ENCODE data around the gene ALDH1A1. TPM values are rescaled to one million over a fixed set of nuclear protein-coding genes. Genes with fewer than 3 reads are reported as not detected.

The ALDH1A1 gene
- 1.9 to 3.3 TPM (median 2.4 TPM) in 3 replicates for total RNA-seq (2021)
- percentile 28 among the genes with signal in this experiment for Bru-seq, nascent RNA
- long read RNA-seq, experiment 1, partial matches to known transcripts = 1 of 5 reads
- long read RNA-seq, experiment 1, other reads (novel, unspliced or antisense) = 0 of 5 reads
- long read RNA-seq, experiment 2, partial matches to known transcripts = 1 of 5 reads
- long read RNA-seq, experiment 2, other reads (novel, unspliced or antisense) = 1 of 5 reads
- long read RNA-seq, experiment 3, partial matches to known transcripts = 0 of 3 reads
- long read RNA-seq, experiment 3, other reads (novel, unspliced or antisense) = 1 of 3 reads

DNA sequence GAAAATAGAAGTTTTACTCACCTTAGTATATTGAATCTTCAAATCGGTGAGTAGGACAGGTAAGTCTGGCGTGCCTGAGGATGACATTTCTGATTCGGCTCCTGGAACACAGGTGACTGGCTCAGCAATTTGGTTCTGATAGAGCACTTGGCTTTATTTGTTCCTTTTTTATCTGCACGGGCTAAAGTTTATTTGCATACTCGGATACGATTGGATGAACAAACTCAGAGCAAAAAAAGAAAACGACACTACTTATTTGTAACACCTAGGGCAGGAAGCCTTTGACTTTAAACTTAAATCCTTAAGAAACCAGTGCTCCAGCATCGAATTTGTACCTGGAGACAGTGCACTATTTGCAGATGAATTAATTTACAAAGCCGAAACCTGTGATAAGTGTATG lies at the start of gene ALDH1A1:
TSS of gene ALDH1A1 (minus strand) at position 140 of the 400 bp plus-strand sequence. CDS start at position 87, 53 bp downstream.
- Mint-ChIP-seq H3K9me3 (peaks cover 10% of the 10 kb centered on the region), H3K4me1 (peaks cover 25% of the 10 kb centered on the region), H3K4me3 (no peak within 1 kb of the TSS), H3K27ac (no peak within 1 kb of the TSS; the same call in 1 of the 2 replicates), H3K36me3 (peaks cover 3% of the 10 kb centered on the region), H3K27me3 (ENCODE audit: low read depth) (no peaks in the 10 kb centered on the region)
- ATAC-seq (peak; percentile 74), DNase-seq (ENCODE audit: low spot score) (no peak)
- TF ChIP-seq, protein P1, sequence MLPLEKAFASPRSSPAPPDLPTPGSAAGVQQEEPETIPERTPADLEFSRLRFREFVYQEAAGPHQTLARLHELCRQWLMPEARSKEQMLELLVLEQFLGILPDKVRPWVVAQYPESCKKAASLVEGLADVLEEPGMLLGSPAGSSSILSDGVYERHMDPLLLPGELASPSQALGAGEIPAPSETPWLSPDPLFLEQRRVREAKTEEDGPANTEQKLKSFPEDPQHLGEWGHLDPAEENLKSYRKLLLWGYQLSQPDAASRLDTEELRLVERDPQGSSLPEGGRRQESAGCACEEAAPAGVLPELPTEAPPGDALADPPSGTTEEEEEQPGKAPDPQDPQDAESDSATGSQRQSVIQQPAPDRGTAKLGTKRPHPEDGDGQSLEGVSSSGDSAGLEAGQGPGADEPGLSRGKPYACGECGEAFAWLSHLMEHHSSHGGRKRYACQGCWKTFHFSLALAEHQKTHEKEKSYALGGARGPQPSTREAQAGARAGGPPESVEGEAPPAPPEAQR (CRISPR knock-in tag; IDR thresholded peaks at IDR 0.05) = no peak
- TF ChIP-seq, protein P2, sequence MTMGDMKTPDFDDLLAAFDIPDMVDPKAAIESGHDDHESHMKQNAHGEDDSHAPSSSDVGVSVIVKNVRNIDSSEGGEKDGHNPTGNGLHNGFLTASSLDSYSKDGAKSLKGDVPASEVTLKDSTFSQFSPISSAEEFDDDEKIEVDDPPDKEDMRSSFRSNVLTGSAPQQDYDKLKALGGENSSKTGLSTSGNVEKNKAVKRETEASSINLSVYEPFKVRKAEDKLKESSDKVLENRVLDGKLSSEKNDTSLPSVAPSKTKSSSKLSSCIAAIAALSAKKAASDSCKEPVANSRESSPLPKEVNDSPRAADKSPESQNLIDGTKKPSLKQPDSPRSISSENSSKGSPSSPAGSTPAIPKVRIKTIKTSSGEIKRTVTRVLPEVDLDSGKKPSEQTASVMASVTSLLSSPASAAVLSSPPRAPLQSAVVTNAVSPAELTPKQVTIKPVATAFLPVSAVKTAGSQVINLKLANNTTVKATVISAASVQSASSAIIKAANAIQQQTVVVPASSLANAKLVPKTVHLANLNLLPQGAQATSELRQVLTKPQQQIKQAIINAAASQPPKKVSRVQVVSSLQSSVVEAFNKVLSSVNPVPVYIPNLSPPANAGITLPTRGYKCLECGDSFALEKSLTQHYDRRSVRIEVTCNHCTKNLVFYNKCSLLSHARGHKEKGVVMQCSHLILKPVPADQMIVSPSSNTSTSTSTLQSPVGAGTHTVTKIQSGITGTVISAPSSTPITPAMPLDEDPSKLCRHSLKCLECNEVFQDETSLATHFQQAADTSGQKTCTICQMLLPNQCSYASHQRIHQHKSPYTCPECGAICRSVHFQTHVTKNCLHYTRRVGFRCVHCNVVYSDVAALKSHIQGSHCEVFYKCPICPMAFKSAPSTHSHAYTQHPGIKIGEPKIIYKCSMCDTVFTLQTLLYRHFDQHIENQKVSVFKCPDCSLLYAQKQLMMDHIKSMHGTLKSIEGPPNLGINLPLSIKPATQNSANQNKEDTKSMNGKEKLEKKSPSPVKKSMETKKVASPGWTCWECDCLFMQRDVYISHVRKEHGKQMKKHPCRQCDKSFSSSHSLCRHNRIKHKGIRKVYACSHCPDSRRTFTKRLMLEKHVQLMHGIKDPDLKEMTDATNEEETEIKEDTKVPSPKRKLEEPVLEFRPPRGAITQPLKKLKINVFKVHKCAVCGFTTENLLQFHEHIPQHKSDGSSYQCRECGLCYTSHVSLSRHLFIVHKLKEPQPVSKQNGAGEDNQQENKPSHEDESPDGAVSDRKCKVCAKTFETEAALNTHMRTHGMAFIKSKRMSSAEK (CRISPR knock-in tag; IDR thresholded peaks at IDR 0.05; ENCODE audit: borderline replicate concordance) = no peak
- TF ChIP-seq, protein P3, sequence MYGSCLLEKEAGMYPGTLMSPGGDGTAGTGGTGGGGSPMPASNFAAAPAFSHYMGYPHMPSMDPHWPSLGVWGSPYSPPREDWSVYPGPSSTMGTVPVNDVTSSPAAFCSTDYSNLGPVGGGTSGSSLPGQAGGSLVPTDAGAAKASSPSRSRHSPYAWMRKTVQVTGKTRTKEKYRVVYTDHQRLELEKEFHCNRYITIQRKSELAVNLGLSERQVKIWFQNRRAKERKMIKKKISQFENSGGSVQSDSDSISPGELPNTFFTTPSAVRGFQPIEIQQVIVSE (CRISPR knock-in tag; IDR thresholded peaks at IDR 0.05; ENCODE audit: borderline replicate concordance) = no peak
- TF ChIP-seq RELA (CRISPR knock-in tag; IDR thresholded peaks at IDR 0.05; ENCODE audit: borderline replicate concordance) (no peak), NR2C2 (CRISPR knock-in tag; IDR thresholded peaks at IDR 0.05) (no peak), SMAD3 (CRISPR knock-in tag; IDR thresholded peaks at IDR 0.05; ENCODE audit: borderline replicate concordance) (no peak), GTF2I (CRISPR knock-in tag; conservative IDR thresholded peaks at IDR 0.05) (no peak)
- TF ChIP-seq, protein P4, sequence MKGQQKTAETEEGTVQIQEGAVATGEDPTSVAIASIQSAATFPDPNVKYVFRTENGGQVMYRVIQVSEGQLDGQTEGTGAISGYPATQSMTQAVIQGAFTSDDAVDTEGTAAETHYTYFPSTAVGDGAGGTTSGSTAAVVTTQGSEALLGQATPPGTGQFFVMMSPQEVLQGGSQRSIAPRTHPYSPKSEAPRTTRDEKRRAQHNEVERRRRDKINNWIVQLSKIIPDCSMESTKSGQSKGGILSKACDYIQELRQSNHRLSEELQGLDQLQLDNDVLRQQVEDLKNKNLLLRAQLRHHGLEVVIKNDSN (CRISPR knock-in tag; IDR thresholded peaks at IDR 0.05) = no peak
- TF ChIP-seq, protein P5, sequence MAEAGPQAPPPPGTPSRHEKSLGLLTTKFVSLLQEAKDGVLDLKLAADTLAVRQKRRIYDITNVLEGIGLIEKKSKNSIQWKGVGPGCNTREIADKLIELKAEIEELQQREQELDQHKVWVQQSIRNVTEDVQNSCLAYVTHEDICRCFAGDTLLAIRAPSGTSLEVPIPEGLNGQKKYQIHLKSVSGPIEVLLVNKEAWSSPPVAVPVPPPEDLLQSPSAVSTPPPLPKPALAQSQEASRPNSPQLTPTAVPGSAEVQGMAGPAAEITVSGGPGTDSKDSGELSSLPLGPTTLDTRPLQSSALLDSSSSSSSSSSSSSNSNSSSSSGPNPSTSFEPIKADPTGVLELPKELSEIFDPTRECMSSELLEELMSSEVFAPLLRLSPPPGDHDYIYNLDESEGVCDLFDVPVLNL (CRISPR knock-in tag; IDR thresholded peaks at IDR 0.05; ENCODE audit: borderline replicate concordance, low read depth) = no peak
- TF ChIP-seq, protein P6, sequence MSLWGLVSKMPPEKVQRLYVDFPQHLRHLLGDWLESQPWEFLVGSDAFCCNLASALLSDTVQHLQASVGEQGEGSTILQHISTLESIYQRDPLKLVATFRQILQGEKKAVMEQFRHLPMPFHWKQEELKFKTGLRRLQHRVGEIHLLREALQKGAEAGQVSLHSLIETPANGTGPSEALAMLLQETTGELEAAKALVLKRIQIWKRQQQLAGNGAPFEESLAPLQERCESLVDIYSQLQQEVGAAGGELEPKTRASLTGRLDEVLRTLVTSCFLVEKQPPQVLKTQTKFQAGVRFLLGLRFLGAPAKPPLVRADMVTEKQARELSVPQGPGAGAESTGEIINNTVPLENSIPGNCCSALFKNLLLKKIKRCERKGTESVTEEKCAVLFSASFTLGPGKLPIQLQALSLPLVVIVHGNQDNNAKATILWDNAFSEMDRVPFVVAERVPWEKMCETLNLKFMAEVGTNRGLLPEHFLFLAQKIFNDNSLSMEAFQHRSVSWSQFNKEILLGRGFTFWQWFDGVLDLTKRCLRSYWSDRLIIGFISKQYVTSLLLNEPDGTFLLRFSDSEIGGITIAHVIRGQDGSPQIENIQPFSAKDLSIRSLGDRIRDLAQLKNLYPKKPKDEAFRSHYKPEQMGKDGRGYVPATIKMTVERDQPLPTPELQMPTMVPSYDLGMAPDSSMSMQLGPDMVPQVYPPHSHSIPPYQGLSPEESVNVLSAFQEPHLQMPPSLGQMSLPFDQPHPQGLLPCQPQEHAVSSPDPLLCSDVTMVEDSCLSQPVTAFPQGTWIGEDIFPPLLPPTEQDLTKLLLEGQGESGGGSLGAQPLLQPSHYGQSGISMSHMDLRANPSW (CRISPR knock-in tag; conservative IDR thresholded peaks at IDR 0.05; ENCODE audit: low read depth) = no peak
- TF ChIP-seq, protein P7, sequence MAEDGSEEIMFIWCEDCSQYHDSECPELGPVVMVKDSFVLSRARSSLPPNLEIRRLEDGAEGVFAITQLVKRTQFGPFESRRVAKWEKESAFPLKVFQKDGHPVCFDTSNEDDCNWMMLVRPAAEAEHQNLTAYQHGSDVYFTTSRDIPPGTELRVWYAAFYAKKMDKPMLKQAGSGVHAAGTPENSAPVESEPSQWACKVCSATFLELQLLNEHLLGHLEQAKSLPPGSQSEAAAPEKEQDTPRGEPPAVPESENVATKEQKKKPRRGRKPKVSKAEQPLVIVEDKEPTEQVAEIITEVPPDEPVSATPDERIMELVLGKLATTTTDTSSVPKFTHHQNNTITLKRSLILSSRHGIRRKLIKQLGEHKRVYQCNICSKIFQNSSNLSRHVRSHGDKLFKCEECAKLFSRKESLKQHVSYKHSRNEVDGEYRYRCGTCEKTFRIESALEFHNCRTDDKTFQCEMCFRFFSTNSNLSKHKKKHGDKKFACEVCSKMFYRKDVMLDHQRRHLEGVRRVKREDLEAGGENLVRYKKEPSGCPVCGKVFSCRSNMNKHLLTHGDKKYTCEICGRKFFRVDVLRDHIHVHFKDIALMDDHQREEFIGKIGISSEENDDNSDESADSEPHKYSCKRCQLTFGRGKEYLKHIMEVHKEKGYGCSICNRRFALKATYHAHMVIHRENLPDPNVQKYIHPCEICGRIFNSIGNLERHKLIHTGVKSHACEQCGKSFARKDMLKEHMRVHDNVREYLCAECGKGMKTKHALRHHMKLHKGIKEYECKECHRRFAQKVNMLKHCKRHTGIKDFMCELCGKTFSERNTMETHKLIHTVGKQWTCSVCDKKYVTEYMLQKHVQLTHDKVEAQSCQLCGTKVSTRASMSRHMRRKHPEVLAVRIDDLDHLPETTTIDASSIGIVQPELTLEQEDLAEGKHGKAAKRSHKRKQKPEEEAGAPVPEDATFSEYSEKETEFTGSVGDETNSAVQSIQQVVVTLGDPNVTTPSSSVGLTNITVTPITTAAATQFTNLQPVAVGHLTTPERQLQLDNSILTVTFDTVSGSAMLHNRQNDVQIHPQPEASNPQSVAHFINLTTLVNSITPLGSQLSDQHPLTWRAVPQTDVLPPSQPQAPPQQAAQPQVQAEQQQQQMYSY (CRISPR knock-in tag; IDR thresholded peaks at IDR 0.05) = no peak
- TF ChIP-seq, protein P8, sequence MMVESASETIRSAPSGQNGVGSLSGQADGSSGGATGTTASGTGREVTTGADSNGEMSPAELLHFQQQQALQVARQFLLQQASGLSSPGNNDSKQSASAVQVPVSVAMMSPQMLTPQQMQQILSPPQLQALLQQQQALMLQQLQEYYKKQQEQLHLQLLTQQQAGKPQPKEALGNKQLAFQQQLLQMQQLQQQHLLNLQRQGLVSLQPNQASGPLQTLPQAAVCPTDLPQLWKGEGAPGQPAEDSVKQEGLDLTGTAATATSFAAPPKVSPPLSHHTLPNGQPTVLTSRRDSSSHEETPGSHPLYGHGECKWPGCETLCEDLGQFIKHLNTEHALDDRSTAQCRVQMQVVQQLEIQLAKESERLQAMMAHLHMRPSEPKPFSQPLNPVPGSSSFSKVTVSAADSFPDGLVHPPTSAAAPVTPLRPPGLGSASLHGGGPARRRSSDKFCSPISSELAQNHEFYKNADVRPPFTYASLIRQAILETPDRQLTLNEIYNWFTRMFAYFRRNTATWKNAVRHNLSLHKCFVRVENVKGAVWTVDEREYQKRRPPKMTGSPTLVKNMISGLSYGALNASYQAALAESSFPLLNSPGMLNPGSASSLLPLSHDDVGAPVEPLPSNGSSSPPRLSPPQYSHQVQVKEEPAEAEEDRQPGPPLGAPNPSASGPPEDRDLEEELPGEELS (CRISPR knock-in tag; IDR thresholded peaks at IDR 0.05) = no peak
- CTCF ChIA-PET = no interaction called here
- POLR2A ChIA-PET = no interaction called here
